Activated naive CD4-positive, alpha-beta T cell (primary cell): ENCODE results near the gene NPIPA2.
"Not testable (repeated sequence)": the region's sequence is repeated elsewhere in the genome, so short reads cannot be mapped to it uniquely, and the experiment has no call there.

ENCODE experiments used
- DNase-seq, 4 experiments: peaks; one replicate each; lab custom pipeline; 2025; lab: John Stamatoyannopoulos, UW

Gene NPIPA2

DNA sequence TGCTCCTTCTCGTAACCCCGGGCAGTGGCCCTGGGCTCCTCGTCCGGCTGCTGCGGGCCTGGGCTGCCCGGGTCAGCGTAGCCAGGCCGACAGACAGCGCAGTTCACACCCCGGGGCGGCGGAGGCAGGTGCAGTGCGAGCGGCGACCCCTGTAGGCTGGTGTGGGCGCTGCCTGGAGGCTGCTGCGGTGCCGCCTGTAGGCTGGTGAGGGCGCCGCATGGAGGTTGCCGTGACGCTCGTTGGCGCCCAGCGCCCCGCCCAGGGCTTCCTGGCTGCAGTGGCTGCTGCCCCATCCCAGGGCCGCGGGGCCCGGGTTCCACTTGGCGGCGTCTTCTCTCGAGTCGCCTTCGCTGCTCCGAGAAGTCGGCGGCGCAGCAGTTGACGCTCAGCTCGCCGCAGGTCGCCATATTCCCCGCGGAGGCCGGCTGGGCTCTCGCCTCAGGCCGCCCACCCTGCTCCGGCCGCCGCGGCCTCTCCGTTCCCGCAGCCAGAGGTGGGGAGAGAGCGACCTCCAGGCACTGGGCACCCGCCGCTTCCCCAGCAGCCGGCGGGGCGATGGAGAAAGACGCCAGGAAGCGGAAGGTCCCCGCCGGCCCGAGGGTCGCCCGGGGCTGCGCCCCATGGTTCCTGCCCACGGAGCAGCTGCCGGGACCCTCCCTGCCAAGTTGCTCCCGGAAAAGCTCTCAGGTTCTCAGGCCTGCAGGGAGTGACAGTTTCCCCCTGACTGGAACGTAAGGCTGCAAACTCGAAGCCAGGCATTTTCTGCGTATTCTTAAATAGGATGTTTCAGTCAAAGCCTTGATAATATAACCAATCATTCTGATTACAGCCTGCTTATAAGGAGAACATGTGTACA lies at the start of gene NPIPA2:
Gene NPIPA2 (plus strand): TSS at position 261 of the 856 bp plus-strand sequence. CDS start 5,533 bp downstream, outside the sequence.
- DNase-seq, result not testable (repeated sequence)

DNA sequence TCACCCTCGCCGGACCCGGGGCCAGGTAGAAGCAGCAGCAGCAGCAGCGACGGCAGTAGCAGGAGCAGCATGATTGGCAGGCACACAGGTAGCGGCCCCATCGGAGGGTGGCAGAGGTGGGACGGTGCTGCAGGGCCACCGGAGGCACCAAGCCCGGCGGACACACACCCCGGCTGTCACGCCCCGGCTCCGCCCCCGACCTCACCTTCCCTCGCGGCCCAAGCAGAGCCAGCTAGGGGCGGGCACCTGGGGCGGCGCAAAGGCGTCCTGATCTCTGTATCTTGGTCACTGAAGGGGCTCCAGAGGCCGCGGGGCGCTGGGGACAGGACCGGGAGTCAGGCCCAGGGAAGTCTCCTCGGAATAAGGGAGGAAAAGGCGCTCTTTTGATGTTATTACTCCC lies 48.2 kb upstream of the NPIPA2 start, which contains the start of gene PLA2G10:
Gene PLA2G10 (minus strand): TSS at position 180 of the 400 bp plus-strand sequence. CDS start 79 bp downstream, at position 101.
- DNase-seq, result not testable (repeated sequence)

DNA sequence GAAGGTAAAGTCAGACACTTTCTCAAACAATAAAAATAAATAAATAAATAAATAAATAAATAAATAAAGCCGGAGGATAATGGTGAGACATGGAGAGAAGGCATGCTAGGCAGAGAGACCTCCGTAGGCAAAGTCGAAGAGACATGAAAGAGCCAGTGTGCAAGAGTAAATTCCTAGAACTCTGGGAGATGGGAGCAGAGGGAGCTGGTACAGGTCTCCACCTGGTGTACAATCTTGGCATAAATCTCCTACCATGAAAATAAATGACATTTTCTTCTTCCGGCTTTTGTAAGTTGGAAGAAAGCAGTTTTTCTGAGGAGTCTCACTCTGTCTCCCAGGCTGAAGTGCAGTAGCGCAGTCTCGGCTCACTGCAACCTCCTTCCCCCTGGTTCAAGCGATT lies 40.5 kb upstream of the NPIPA2 start:
- not testable (repeated sequence) for DNase-seq

DNA sequence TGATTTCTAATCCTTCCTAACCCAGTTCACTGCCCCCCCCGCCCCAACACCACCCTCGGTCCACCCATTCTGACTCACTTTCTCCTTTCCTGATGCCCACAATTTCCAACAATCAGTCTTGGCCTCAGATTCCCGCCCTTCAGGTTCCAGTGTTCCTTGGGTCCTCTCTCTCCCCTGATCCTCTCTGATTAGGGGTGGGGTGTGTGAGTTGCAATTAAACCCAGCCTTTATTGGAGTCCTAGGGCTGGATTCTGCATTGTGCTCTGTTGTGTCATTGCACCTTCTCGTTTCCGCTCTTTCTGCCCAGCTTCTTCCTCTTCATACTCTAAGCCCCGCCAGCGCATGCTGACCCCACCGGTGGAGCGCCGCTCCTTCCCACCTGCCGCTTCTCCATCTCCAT lies 39.7 kb upstream of the NPIPA2 start:
- not testable (repeated sequence) for DNase-seq

GRCh38 chr16:14703156-14704011 lies 38.9 kb upstream of the NPIPA2 start, which contains the start of gene NPIPA3:
Gene NPIPA3 (plus strand): TSS chr16:14703411. CDS start chr16:14708944, 5,533 bp downstream.
- not testable (repeated sequence) for DNase-seq

- DNase-seq, result not testable (repeated sequence)
These were observed 9.1 kb upstream of the NPIPA2 start for GRCh38 chr16:14733233-14733632.

DNA sequence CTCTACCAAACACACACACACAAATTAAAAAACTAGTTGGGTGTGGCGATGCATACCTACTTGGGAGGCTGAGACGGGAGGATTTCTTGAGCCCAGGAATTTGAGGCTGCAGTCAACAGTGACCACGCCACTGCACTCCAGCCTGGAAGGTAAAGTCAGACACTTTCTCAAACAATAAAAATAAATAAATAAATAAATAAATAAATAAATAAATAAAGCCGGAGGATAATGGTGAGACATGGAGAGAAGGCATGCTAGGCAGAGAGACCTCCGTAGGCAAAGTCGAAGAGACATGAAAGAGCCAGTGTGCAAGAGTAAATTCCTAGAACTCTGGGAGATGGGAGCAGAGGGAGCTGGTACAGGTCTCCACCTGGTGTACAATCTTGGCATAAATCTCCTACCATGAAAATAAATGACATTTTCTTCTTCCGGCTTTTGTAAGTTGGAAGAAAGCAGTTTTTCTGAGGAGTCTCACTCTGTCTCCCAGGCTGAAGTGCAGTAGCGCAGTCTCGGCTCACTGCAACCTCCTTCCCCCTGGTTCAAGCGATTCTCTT lies 1.4 kb upstream of the NPIPA2 start:
- not testable (repeated sequence) for DNase-seq

DNA sequence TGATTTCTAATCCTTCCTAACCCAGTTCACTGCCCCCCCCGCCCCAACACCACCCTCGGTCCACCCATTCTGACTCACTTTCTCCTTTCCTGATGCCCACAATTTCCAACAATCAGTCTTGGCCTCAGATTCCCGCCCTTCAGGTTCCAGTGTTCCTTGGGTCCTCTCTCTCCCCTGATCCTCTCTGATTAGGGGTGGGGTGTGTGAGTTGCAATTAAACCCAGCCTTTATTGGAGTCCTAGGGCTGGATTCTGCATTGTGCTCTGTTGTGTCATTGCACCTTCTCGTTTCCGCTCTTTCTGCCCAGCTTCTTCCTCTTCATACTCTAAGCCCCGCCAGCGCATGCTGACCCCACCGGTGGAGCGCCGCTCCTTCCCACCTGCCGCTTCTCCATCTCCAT lies 539 bp upstream of the NPIPA2 start:
- DNase-seq, result not testable (repeated sequence)

DNA sequence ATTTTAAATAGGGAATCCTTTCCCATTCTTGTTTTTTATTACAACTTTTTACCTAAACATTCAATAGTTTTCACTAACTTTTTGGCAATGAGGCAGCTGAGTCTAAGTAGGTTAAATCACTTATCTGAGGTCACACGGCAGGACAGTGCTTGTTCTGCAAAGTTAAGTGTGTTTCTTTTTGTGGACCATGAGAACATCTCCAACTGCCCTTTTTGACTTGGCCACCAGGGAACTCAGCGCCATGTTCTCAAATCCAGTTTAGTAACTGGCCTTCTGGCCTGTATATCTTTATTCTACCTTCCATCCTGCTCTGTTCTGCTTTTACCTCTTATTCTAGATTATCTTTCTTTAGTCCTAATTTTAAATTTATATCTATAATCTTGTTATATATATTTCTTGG lies 31.3 kb downstream of the NPIPA2 start:
- DNase-seq, result not testable (repeated sequence)

- not testable (repeated sequence) for DNase-seq
These were observed 33.3 kb downstream of the NPIPA2 start for GRCh38 chr16:14775624-14776023.

DNA sequence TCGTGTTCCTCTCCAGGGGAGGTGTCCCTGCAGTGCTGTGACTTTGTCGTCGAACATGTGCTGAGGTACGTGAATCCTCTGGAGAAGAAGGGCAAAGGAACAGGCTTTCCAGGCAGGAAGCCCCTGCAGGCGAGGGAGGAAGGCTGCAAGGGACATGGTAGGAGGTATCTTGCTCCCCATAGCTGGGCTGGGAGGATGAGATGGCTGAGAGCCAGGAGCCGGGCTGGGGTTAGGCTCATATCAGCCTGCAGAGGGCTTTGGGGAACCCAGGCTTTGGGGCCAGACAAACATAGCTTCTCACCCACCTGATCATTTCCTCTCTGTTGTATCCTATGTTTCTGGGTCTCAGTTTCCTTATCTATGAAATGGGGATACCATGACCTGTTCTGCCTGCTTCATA lies 34.4 kb downstream of the NPIPA2 start:
- DNase-seq, result not testable (repeated sequence)

DNA sequence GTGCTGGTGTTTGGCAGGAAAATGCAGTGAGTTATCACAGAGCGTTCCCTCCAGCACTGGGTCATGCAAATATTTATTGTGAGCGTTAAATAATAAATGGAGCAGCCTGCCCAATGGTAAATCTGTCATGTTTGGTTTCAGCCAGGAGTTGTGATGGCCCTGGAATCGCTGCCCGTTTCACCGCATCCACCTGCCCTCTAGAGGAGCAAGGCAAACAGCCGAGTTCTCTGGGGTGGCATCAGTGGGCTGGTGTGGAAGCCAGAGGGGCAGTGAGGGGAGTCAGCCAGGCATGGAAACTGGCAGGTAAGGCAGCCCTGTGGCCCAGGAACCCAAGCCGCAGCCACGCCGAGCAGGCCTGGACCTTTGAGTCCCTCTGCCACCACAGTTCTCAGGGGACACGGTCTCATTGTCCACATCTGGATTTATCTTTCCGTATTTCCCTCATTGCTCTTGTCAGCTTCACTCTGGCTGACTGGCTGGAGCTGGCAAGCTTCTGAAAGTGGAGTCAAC lies 37.1 kb downstream of the NPIPA2 start:
- not testable (repeated sequence) for DNase-seq

DNA sequence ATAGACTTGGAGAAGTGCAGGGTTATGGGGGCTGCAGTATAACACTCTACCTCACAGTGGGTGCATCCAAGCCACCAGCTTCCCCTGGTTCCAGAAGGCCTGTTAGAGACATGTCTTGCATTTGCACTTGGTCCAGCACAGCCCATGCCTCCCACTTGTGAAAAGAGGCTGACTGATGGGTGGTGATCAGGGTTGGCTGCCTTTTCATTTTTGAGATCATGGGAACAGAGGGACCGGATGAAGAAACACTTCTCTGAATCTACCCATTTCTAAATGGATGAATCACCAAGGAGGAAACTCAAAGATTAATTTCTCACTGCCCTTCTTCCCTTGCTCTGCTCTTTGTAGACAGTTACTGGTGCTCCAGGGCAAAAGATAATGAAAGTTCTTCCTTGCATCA lies 43.8 kb downstream of the NPIPA2 start:
- DNase-seq, result not testable (repeated sequence)

GRCh38 chr16:14789577-14789976 lies 47.2 kb downstream of the NPIPA2 start:
- not testable (repeated sequence) for DNase-seq

DNA sequence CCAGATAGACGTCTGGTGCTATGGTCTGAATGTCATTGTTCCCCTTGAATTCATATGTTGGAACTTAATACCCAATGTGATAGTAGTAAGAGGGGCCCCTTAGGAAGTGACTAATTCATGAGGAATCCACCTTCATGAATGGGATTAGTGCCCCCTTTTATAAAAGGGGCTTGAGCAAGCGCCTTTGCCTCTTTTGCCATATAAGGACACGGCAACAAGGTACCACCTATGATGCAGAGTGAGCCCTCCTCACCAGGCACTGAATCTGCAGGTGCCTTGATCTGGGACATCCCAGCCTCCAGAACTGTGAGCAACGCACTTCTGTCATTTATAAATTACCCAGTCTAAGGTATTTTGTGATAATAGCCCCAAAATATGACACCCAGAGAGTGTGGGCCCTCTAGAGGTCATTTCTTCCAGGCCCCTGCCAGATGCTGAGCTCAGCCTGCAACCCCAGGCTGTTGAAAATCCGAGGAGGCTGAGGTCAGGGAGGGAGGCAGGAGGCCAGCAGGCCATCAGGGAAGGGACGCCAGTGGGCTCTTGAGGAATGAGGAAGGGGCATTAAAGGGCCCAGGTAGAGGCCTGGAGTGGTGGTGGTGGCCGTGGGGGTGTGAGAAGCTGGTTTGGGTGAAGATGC lies 48.1 kb downstream of the NPIPA2 start:
- DNase-seq, result not testable (repeated sequence)

GRCh38 chr16:14792914-14793313 lies 50.6 kb downstream of the NPIPA2 start:
- DNase-seq, result not testable (repeated sequence)

- not testable (repeated sequence) for DNase-seq
These were observed 55.2 kb downstream of the NPIPA2 start for GRCh38 chr16:14797558-14797957.

DNA sequence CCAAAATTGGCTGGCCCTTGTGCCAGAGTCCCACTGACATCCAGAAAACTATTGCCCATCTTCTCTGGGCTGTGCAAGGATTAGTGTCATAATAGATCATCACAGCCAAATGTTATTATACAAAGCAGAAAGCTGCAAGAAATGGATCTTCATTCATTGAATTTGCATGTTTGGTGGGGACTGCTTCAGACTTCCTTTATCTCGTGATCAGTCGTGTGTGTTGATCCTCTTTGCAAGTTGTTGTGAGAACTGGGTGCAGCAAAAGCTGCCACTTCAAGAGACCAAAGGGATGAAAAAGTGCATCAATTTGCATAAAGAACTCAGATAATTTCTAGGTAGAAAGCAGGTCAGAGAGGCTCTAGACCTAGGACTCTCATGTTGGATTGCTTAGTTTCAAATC lies 61.2 kb downstream of the NPIPA2 start:
- not testable (repeated sequence) for DNase-seq

DNA sequence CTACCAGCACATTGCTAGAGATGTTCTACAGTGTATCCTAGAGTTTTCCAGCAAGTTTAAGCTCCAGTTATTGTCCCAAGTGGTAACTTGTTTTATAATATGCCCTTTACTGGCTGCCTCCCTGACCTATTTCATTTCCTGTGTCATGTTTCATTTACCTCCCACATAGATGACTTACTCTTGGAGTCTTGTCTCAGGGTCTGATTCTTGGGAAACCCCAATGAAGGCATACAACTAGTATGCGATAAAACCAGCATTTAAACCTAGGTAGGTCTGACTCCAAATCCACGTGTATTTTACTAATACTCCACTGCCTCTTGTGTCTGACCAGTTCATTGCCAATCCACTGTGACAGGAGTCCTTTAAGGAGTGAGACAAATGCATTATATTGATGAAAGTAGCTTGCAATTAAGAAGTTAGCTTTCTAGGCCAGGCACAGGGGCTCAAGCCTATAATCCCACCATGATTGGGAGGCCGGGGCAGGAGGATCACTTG lies 64.9 kb downstream of the NPIPA2 start:
- not testable (repeated sequence) for DNase-seq

GRCh38 chr16:14813890-14814289 lies 71.6 kb downstream of the NPIPA2 start:
- not testable (repeated sequence) for DNase-seq
